AG04450 (cell line): Measurements from ENCODE around the gene GBP3. TPM values are rescaled to one million over a fixed set of nuclear protein-coding genes. Genes with fewer than 3 reads are reported as not detected.
A peak's percentile ranks its signal among the peaks of the same experiment; 100 is the strongest.
"Not testable (repeated sequence)": the region's sequence is repeated elsewhere in the genome, so short reads cannot be mapped to it uniquely, and the experiment has no call there.

Experiments
- CTCF ChIA-PET: fragments of 300-600, 350-600 bp; formaldehyde crosslinking; extraction: SDS; loops from one replicate; lab custom pipeline; 2022; ENCODE audit warnings: antibody characterized with exemption, inconsistent platforms; lab: Charles Lee
- POLR2A ChIA-PET: fragments of 350-600 bp; formaldehyde crosslinking; extraction: SDS; loops from one replicate; lab custom pipeline; 2021; ENCODE audit warnings: antibody characterized with exemption, inconsistent platforms; lab: Yijun Ruan, JAX
- DNase-seq: peaks from one replicate; pipeline ENCODE4 v3.0.0-alpha.2; 2011; ENCODE audit warnings: low read depth, low spot score
- H3K27ac ChIP-seq: one replicate; pipeline ENCODE4 v1.5.1; 2012; ENCODE audit warnings: low read depth, low read length, control low read depth
- H3K27me3 ChIP-seq: one replicate; pipeline ENCODE4 v1.6.0; 2012; ENCODE audit warnings: low read length; ENCODE audit not compliant: control insufficient read depth, insufficient read depth
- H3K4me3 ChIP-seq: 2 replicates; pipeline ENCODE4 v1.5.1; 2011; ENCODE audit warnings: mild to moderate bottlenecking, low read depth, low read length, control low read depth
- H3K9me3 ChIP-seq: 2 replicates; pipeline ENCODE4 v1.5.1; 2012; ENCODE audit warnings: low read length; ENCODE audit not compliant: control insufficient read depth, insufficient read depth
- CTCF ChIP-seq: IDR thresholded peaks from 2 replicates; pipeline ENCODE4 v1.5.1; 2011; ENCODE audit warnings: low read depth, low read length, control low read depth, inconsistent platforms
- polyA plus RNA-seq: library from polyadenylated mRNA; depleted of rRNA; stranded (reverse); fragments of >200 nt; gene quantifications from 2 replicates; pipeline ENCODE4 v1.2.3, GENCODE V29; 2011

GBP3 gene
- polyA plus RNA-seq, 1 experiment = 94.1 TPM

- Histone ChIP-seq H3K27me3 (no peaks in the 10 kb centered on the region), H3K9me3 (no peaks in the 10 kb centered on the region), H3K27ac (no peak overlapping the region), H3K4me3 (no peak overlapping the region)
- CTCF ChIA-PET = no interaction called here
- no peak for DNase-seq
- TF ChIP-seq CTCF = no peak
- POLR2A ChIA-PET = no interaction called here
Observed at GRCh38 chr1:88979054-88979748, 43.5 kb downstream of the GBP3 start.

- no peak overlapping the region for H3K4me3 ChIP-seq
- ChIA-PET CTCF (interaction anchor here (0.6 kb wide), 1 partner anchor 9 kb away, joined by 3 read pairs; no protein-coding TSS in a partner anchor), POLR2A (no interaction called here)
- H3K9me3 ChIP-seq = no peaks in the 10 kb centered on the region
- no peak overlapping the region for H3K27ac ChIP-seq
- H3K27me3 ChIP-seq = no peaks in the 10 kb centered on the region
- DNase-seq = no peak
- TF ChIP-seq CTCF = no peak
Observed at GRCh38 chr1:88976235-88976634, 46.4 kb downstream of the GBP3 start.

- H3K27me3 ChIP-seq, H3K27ac ChIP-seq, H3K4me3 ChIP-seq, POLR2A ChIA-PET, H3K9me3 ChIP-seq, DNase-seq: not testable (repeated sequence)
- CTCF ChIA-PET = interaction anchor here (0.7 to 6.9 kb wide), 10 partner anchors 9 to 1755 kb away, joined by 3 to 84 read pairs (median 7); partner anchors contain the start of gene GBP6
Observed at GRCh38 chr1:88974616-88975172, 48.0 kb downstream of the GBP3 start.

GRCh38 chr1:88973520-88974137 is 49.0 kb downstream of the GBP3 start:
- POLR2A ChIA-PET = no interaction called here
- DNase-seq = no peak
- CTCF ChIA-PET = interaction anchor here (0.6 to 6.9 kb wide), 27 partner anchors 9 to 1045 kb away, joined by 3 to 84 read pairs (median 4); partner anchors contain the start of genes GBP1 and GBP6
- TF ChIP-seq CTCF = peak; percentile 65
- Histone ChIP-seq H3K27ac (no peak overlapping the region), H3K9me3 (no peaks in the 10 kb centered on the region), H3K27me3 (no peaks in the 10 kb centered on the region), H3K4me3 (no peak overlapping the region)

GRCh38 chr1:88961647-88962275 is 60.9 kb downstream of the GBP3 start:
- Histone ChIP-seq H3K27ac (no peak overlapping the region), H3K27me3 (no peaks in the 10 kb centered on the region), H3K9me3 (no peaks in the 10 kb centered on the region), H3K4me3 (no peak overlapping the region)
- no peak for TF ChIP-seq CTCF
- no peak for DNase-seq
- ChIA-PET POLR2A (no interaction called here), CTCF (no interaction called here)
